Chondrocyte (in vitro differentiated cells): ENCODE measurements around the gene SEMA3E. TPM values are rescaled to one million over a fixed set of nuclear protein-coding genes. Genes with fewer than 3 reads are reported as not detected.

Experiments used
- DNase-seq: peaks from one replicate; pipeline ENCODE4 v3.0.0; 2021; ENCODE audit warnings: mixed read lengths, low spot score
- H3K27ac Mint-ChIP-seq: one replicate; pipeline ENCODE4 v1.8.0; 2021; ENCODE audit warnings: mild to moderate bottlenecking, moderate library complexity, mixed read lengths; ENCODE audit not compliant: unreplicated experiment
- H3K27me3 Mint-ChIP-seq: 2 replicates; pipeline ENCODE4 v1.8.0; 2021; ENCODE audit warnings: low read depth, mixed read lengths
- H3K36me3 Mint-ChIP-seq: 2 replicates; pipeline ENCODE4 v1.8.0; 2021; ENCODE audit warnings: low read depth, mixed read lengths
- H3K4me1 Mint-ChIP-seq: 2 replicates; pipeline ENCODE4 v1.8.0; 2021; ENCODE audit warnings: low read depth, mild to moderate bottlenecking, mixed read lengths
- H3K4me3 Mint-ChIP-seq: one replicate; pipeline ENCODE4 v1.8.0; 2021; ENCODE audit warnings: mild to moderate bottlenecking, moderate library complexity, mixed read lengths; ENCODE audit not compliant: unreplicated experiment
- H3K9me3 Mint-ChIP-seq: 2 replicates; pipeline ENCODE4 v1.8.0; 2021; ENCODE audit warnings: low read depth, mixed read lengths
- CTCF ChIP-seq: fragments of 200-600 bp; sonication (generic); IDR thresholded peaks from 2 replicates; pipeline ENCODE4 v1.5.0; 2021; ENCODE audit warnings: antibody characterized with exemption, mild to moderate bottlenecking, moderate library complexity
- total RNA-seq: library from RNA; stranded (reverse); gene quantifications from 3 replicates; pipeline ENCODE4 v1.2.1, GENCODE V29; 2021

SEMA3E gene
- total RNA-seq, 1 donor from 2014 or later = 3.7 TPM

- Mint-ChIP-seq H3K9me3 (no peaks in the 10 kb centered on the region), H3K4me3 (no peak overlapping the region), H3K4me1 (peaks cover 29% of the 10 kb centered on the region), H3K27me3 (no peaks in the 10 kb centered on the region), H3K27ac (no peak overlapping the region), H3K36me3 (no peaks in the 10 kb centered on the region)
- no peak for DNase-seq
- TF ChIP-seq CTCF = no peak
These were observed 102.4 kb downstream of the SEMA3E start for GRCh38 chr7:83546586-83546985.

DNA sequence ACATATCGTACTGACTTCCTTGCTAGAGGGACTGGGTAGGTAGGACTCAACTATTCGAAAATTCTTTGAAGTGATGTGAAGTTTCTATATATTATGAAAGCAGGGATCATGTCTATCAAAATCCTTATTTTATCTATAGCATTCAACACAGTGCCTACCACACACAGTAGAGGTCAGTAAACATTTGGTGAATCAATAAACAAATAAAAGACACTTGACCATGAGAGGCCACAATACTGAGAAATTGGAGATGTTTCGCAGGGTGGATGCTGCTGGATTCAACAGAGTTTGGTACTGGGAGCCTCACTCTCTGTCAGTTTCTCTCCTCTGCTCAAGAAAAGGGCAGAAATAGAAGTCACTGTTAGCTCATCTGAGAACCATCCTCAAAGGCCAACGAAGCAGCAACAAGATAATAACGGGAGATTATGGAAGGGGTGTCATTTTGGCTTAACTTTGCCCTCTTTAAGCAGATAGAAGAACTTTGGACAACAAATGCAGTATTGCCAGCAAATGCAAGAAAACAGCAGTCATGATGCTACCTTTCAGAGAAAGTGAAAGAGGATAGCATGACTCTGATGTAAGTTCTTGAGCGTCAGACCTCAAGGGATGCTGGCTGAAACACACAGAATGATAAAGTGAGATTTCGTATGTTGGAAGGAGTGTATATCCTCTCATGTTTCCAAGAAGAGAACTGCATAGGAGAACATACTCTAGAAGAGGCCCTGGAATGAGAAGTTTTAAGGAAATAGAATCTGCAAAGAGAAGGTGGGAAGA is 107.6 kb downstream of the SEMA3E start:
- no peaks in the 10 kb centered on the region for H3K4me1 Mint-ChIP-seq
- no peaks in the 10 kb centered on the region for H3K36me3 Mint-ChIP-seq
- H3K27me3 Mint-ChIP-seq = no peaks in the 10 kb centered on the region
- DNase-seq = no peak
- no peaks in the 10 kb centered on the region for H3K9me3 Mint-ChIP-seq
- TF ChIP-seq CTCF = no peak
- no peak overlapping the region for H3K27ac Mint-ChIP-seq
- H3K4me3 Mint-ChIP-seq = no peak overlapping the region

- Mint-ChIP-seq H3K27me3 (no peaks in the 10 kb centered on the region), H3K4me1 (no peaks in the 10 kb centered on the region), H3K4me3 (no peak overlapping the region), H3K36me3 (no peaks in the 10 kb centered on the region), H3K27ac (no peak overlapping the region), H3K9me3 (no peaks in the 10 kb centered on the region)
- TF ChIP-seq CTCF = no peak
- no peak for DNase-seq
These were observed 114.5 kb downstream of the SEMA3E start for GRCh38 chr7:83534488-83534887.

DNA sequence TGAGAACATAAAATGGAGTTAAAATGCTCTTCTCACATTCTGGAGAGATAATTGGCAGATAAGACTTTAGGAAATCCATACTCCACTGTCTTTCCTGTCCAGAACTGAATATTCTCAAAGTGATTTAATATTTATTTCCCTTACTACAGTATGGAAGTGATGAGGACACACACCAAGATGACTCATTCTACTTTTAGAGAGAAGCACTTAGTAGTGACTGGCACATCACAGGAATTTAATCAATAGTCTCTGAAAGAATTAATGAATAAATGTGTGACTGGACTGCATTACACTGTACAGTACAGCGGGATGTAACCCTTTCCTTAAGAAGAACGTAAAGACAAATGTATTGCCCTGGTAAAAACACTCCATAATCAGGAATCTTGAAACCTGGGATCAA is 116.7 kb downstream of the SEMA3E start:
- Mint-ChIP-seq H3K27me3 (no peaks in the 10 kb centered on the region), H3K4me3 (no peak overlapping the region), H3K9me3 (no peaks in the 10 kb centered on the region), H3K4me1 (no peaks in the 10 kb centered on the region), H3K27ac (no peak overlapping the region), H3K36me3 (no peaks in the 10 kb centered on the region)
- no peak for DNase-seq
- no peak for TF ChIP-seq CTCF

GRCh38 chr7:83531766-83532165 is 117.2 kb downstream of the SEMA3E start:
- H3K9me3 Mint-ChIP-seq = no peaks in the 10 kb centered on the region
- TF ChIP-seq CTCF = no peak
- H3K36me3 Mint-ChIP-seq = no peaks in the 10 kb centered on the region
- no peak overlapping the region for H3K4me3 Mint-ChIP-seq
- no peaks in the 10 kb centered on the region for H3K27me3 Mint-ChIP-seq
- no peak overlapping the region for H3K27ac Mint-ChIP-seq
- no peaks in the 10 kb centered on the region for H3K4me1 Mint-ChIP-seq
- DNase-seq = no peak
